ENCODE results near the gene APC. TPM values are rescaled to one million over a fixed set of nuclear protein-coding genes. Genes with fewer than 3 reads are reported as not detected.

APC gene
- total and polyA plus RNA-seq, 2 of the 8 experiments (the other 6 are each of a cell fraction or from before 2014, with no cell fraction given), result 6.8 to 41.9 TPM

- TF ChIP-seq CREB1 (IDR thresholded peaks at IDR 0.05) (no peak), GTF2F1 (IDR thresholded peaks at IDR 0.05; ENCODE audit: borderline replicate concordance, low read depth, low read length) (no peak), BACH1 (IDR thresholded peaks at IDR 0.05; ENCODE audit: low read length) (no peak), GABPA (IDR thresholded peaks at IDR 0.05; ENCODE audit: borderline replicate concordance, insufficient read depth, low read length) (no peak)
These were observed 4.7 kb downstream of the APC start (continued) for GRCh38 chr5:112742424-112742823.
